DOHH2 (cell line): ENCODE results near the gene SHISA5.

Experiments used
- CTCF ChIP-seq: fragments of 200-600 bp; sonication (generic); IDR thresholded peaks from one replicate; pipeline ENCODE4 v1.5.1; 2014; ENCODE audit warnings: antibody characterized with exemption, mild to moderate bottlenecking, low read depth, low read length; ENCODE audit not compliant: poor library complexity, severe bottlenecking
- EZH2phosphoT487 ChIP-seq: fragments of 200-600 bp; sonication (generic); IDR thresholded peaks from 2 replicates; pipeline ENCODE4 v1.6.1; 2017; ENCODE audit warnings: borderline replicate concordance, mild to moderate bottlenecking, antibody characterized with exemption, low read length, moderate library complexity, mixed read lengths

GRCh38 chr3:48472673-48472922 is 31.4 kb downstream of the SHISA5 start:
- no peak for TF ChIP-seq CTCF
- TF ChIP-seq EZH2phosphoT487, result no peak
